ENCODE measurements around the gene NUDCD3.

- TF ChIP-seq CTCF (IDR thresholded peaks at IDR 0.05) (no peak), POLR2A (IDR thresholded peaks at IDR 0.05) (no peak)
Observed at GRCh38 chr7:44374007-44374763, 116.3 kb downstream of the NUDCD3 start.

Measured in gastroesophageal sphincter (tissue), 3 donors.